ENCODE results near the gene OR52N5. TPM values are rescaled to one million over a fixed set of nuclear protein-coding genes. Genes with fewer than 3 reads are reported as not detected.

Gene OR52N5
- total RNA-seq (not detected), polyA plus RNA-seq (ENCODE audit: insufficient read length in 2 of 2) (not detected)
- long read RNA-seq, donor 1 = 0 reads
- long read RNA-seq, donor 2 = 0 reads
- long read RNA-seq, donor 3 = 0 reads
- long read RNA-seq, donor 4 = 0 reads

- Histone ChIP-seq H3K4me1 (ENCODE audit: control insufficient read depth, insufficient read depth, low read length) (no peaks in the 10 kb centered on the region), H3K27ac (ENCODE audit: low read depth, low read length) (no peak within 1 kb of the TSS), H3K9me3 (ENCODE audit: control insufficient read depth, insufficient read depth, low read length) (no peaks in the 10 kb centered on the region), H3K36me3 (ENCODE audit: control insufficient read depth, insufficient read depth, low read length) (no peaks in the 10 kb centered on the region), H3K4me3 (ENCODE audit: low read depth, low read length) (no peak within 1 kb of the TSS), H3K27me3 (ENCODE audit: control insufficient read depth, insufficient read depth, low read length) (no peaks in the 10 kb centered on the region)
- DNase-seq (ENCODE audit: low read depth in 4 of 6, low spot score in 6 of 6) = no peak
- 82% methylated on average over 1 of the region's 4 CpGs for WGBS (ENCODE audit: insufficient coverage)
Measured at GRCh38 chr11:5783255-5783654, at the start of gene OR52N5. OR52N5 (minus strand) TSS chr11:5783355; CDS start chr11:5778634, 4,721 bp downstream.

DNA sequence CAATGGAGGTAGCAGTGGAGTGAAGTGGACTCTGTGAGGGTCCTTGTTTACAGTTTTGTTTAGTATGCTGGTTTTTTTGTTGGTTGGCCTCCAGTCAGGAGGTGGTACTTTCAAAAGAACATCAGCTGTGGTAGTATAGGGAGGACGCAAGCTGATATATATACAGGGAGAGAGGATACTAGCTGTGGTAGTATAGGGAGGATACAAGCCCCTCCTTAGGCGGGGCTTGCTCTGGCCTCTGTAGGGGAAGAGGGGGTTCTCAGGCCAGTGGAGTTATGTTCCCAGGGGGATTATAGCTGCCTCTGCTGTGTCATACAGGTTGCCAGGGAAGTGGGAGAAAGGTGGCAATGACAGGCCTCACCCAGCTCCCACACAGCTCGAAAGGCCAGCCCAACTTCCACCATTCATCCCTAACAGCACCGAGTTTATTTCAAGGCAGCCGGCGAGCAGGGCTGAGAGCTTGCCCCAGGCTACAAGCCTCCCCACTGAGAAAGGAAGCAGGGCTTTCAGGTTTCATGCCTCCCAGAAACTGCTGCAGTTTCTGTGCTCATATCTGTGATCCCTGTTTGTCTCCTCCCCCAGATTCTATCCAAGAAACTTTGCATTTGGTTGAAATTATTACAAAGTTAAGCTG lies 48.2 kb upstream of the OR52N5 start:
- WGBS (ENCODE audit: insufficient coverage) = 76% methylated on average over 4 of the region's 6 CpGs
- DNase-seq (ENCODE audit: low read depth in 4 of 6, low spot score in 6 of 6) = no peak
- no peaks in the 10 kb centered on the region for H3K4me1 ChIP-seq (ENCODE audit: control insufficient read depth, insufficient read depth, low read length)
- H3K27me3 ChIP-seq (ENCODE audit: control insufficient read depth, insufficient read depth, low read length) = no peaks in the 10 kb centered on the region
- H3K27ac ChIP-seq (ENCODE audit: low read depth, low read length) = no peak overlapping the region
- H3K4me3 ChIP-seq (ENCODE audit: low read depth, low read length) = no peak overlapping the region
- H3K36me3 ChIP-seq (ENCODE audit: control insufficient read depth, insufficient read depth, low read length) = no peaks in the 10 kb centered on the region
- no peaks in the 10 kb centered on the region for H3K9me3 ChIP-seq (ENCODE audit: control insufficient read depth, insufficient read depth, low read length)

DNA sequence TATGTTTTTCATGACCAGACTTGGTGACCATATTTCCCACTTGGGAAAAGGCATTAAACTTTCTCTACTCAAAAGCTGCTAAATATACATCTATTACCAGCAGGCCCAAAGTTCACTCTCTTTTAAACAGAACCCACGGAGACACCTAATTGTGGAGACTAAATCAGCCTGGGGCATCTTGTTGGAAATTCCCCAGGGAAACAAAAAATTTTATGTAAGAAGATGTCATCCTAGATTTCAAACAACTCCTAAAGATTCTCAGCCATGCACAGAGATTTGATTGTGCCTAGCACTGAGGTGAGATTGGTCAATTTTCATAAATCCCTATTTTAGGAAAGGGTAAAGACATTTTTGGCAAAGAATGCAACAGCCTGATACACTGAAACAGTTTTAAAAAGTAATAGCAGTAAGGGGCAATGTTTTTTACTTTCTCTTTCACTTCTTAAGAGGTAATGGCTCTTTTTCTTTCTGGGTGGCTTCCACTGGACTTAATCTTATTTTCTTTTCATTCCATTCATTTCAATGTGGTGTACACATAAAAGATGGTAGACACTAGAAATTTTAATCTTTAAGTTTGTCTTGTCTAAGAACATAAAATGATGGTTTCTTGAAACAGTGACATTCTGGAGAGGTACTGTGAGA lies 35.2 kb upstream of the OR52N5 start:
- no peak for DNase-seq (ENCODE audit: low read depth in 4 of 6, low spot score in 6 of 6)
- Histone ChIP-seq H3K27ac (ENCODE audit: low read depth, low read length) (no peak overlapping the region), H3K27me3 (ENCODE audit: control insufficient read depth, insufficient read depth, low read length) (no peaks in the 10 kb centered on the region), H3K36me3 (ENCODE audit: control insufficient read depth, insufficient read depth, low read length) (no peaks in the 10 kb centered on the region), H3K4me3 (ENCODE audit: low read depth, low read length) (no peak overlapping the region), H3K9me3 (ENCODE audit: control insufficient read depth, insufficient read depth, low read length) (no peaks in the 10 kb centered on the region), H3K4me1 (ENCODE audit: control insufficient read depth, insufficient read depth, low read length) (no peaks in the 10 kb centered on the region)
- WGBS (ENCODE audit: insufficient coverage) = no CpG with 5 or more reads among the region's 1 CpG

DNA sequence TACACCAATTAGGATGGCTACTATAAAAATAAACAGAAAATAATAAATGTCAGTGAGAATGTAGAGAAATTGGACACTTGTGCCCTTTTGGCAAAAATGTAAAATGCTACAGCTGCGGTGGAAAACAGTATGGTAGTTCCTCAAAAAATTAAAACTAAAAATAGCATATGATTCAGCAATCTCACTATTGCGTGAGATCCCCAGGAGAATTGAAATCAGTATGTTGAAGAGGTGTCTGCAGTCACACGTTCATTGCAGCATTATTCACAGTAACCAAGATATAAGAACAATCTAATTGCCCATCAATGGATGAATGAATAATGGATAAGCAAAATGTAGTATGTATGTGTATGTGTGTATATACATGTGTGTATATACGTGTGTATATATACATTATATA lies 32.4 kb upstream of the OR52N5 start:
- no peak for DNase-seq (ENCODE audit: low read depth in 4 of 6, low spot score in 6 of 6)
- no peaks in the 10 kb centered on the region for H3K4me1 ChIP-seq (ENCODE audit: control insufficient read depth, insufficient read depth, low read length)
- H3K9me3 ChIP-seq (ENCODE audit: control insufficient read depth, insufficient read depth, low read length) = no peaks in the 10 kb centered on the region
- no CpG with 5 or more reads among the region's 4 CpGs for WGBS (ENCODE audit: insufficient coverage)
- H3K36me3 ChIP-seq (ENCODE audit: control insufficient read depth, insufficient read depth, low read length) = no peaks in the 10 kb centered on the region
- no peak overlapping the region for H3K27ac ChIP-seq (ENCODE audit: low read depth, low read length)
- no peak overlapping the region for H3K4me3 ChIP-seq (ENCODE audit: low read depth, low read length)
- H3K27me3 ChIP-seq (ENCODE audit: control insufficient read depth, insufficient read depth, low read length) = no peaks in the 10 kb centered on the region

- Histone ChIP-seq H3K4me1 (ENCODE audit: control insufficient read depth, insufficient read depth, low read length) (peaks cover 6% of the 10 kb centered on the region), H3K4me3 (ENCODE audit: low read depth, low read length) (no peak overlapping the region), H3K27ac (ENCODE audit: low read depth, low read length) (no peak overlapping the region), H3K36me3 (ENCODE audit: control insufficient read depth, insufficient read depth, low read length) (no peaks in the 10 kb centered on the region), H3K9me3 (ENCODE audit: control insufficient read depth, insufficient read depth, low read length) (no peaks in the 10 kb centered on the region), H3K27me3 (ENCODE audit: control insufficient read depth, insufficient read depth, low read length) (no peaks in the 10 kb centered on the region)
- WGBS (ENCODE audit: insufficient coverage) = 96% methylated on average over 2 of the region's 6 CpGs
- no peak for DNase-seq (ENCODE audit: low read depth in 4 of 6, low spot score in 6 of 6)
Measured at GRCh38 chr11:5809905-5810795, 27.0 kb upstream of the OR52N5 start.

DNA sequence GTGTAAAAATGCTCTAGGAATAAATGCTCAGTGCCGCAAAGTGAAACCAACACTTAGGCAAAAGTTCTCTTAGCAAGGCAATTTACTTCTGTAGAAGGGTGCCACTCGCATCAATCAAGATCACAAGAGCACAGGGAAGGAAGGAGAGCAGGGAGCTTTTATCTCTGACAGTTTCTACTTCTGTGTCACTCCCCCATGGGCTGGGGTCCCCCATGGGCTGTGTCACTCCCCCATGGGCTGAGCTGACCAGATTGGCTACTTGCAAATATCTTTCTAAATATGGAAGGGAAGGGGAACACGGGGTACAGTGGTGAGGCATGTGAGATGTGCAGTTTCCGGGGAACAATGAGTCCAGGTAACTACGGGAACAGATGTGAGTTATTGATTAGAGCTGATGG lies 26.0 kb upstream of the OR52N5 start:
- Histone ChIP-seq H3K27me3 (ENCODE audit: control insufficient read depth, insufficient read depth, low read length) (no peaks in the 10 kb centered on the region), H3K9me3 (ENCODE audit: control insufficient read depth, insufficient read depth, low read length) (no peaks in the 10 kb centered on the region), H3K4me3 (ENCODE audit: low read depth, low read length) (peak overlapping the region; percentile 45), H3K27ac (ENCODE audit: low read depth, low read length) (no peak overlapping the region), H3K36me3 (ENCODE audit: control insufficient read depth, insufficient read depth, low read length) (no peaks in the 10 kb centered on the region), H3K4me1 (ENCODE audit: control insufficient read depth, insufficient read depth, low read length) (peaks cover 6% of the 10 kb centered on the region)
- WGBS (ENCODE audit: insufficient coverage) = 71% methylated on average over 3 of the region's 5 CpGs
- DNase-seq (ENCODE audit: low read depth in 4 of 6, low spot score in 6 of 6) = no peak

GRCh38 chr11:5808500-5809121 lies 25.5 kb upstream of the OR52N5 start, which contains the start of gene OR52N2:
OR52N2 (plus strand) TSS chr11:5808924; CDS start chr11:5820336, 11,412 bp downstream.
- 5% methylated on average over 20 of the region's 24 CpGs for WGBS (ENCODE audit: insufficient coverage)
- Histone ChIP-seq H3K36me3 (ENCODE audit: control insufficient read depth, insufficient read depth, low read length) (no peaks in the 10 kb centered on the region), H3K27me3 (ENCODE audit: control insufficient read depth, insufficient read depth, low read length) (no peaks in the 10 kb centered on the region), H3K4me3 (ENCODE audit: low read depth, low read length) (peak within 1 kb of the TSS; percentile 45), H3K27ac (ENCODE audit: low read depth, low read length) (no peak within 1 kb of the TSS), H3K9me3 (ENCODE audit: control insufficient read depth, insufficient read depth, low read length) (no peaks in the 10 kb centered on the region), H3K4me1 (ENCODE audit: control insufficient read depth, insufficient read depth, low read length) (peaks cover 6% of the 10 kb centered on the region)
- peak; percentile 33 to 92 (median 66) for DNase-seq (ENCODE audit: low read depth in 4 of 6, low spot score in 6 of 6)

DNA sequence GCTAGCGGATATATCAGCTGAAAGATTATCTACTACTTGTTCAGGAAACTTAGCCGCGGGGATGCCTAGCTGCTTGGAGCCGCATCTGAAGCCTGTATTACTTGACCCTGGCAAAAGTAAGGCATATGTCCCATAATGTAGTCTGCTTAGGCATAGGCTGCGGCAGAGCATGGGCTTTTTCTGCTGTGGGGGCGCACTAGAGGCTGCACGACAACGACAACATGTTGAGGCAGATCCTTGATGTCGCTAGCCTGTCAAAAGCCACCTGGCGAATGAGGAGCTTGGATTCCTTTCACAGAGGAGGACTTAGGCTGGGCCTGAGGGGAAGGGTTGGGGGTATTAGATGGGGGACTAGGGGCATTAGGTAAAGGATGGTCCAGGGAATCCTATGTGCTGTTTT lies 24.4 kb upstream of the OR52N5 start:
- Histone ChIP-seq H3K4me1 (ENCODE audit: control insufficient read depth, insufficient read depth, low read length) (peaks cover 6% of the 10 kb centered on the region), H3K4me3 (ENCODE audit: low read depth, low read length) (no peak overlapping the region), H3K27me3 (ENCODE audit: control insufficient read depth, insufficient read depth, low read length) (no peaks in the 10 kb centered on the region), H3K27ac (ENCODE audit: low read depth, low read length) (no peak overlapping the region), H3K9me3 (ENCODE audit: control insufficient read depth, insufficient read depth, low read length) (no peaks in the 10 kb centered on the region), H3K36me3 (ENCODE audit: control insufficient read depth, insufficient read depth, low read length) (no peaks in the 10 kb centered on the region)
- 80% methylated on average over 10 of the region's 10 CpGs for WGBS (ENCODE audit: insufficient coverage)
- no peak for DNase-seq (ENCODE audit: low read depth in 4 of 6, low spot score in 6 of 6)

DNA sequence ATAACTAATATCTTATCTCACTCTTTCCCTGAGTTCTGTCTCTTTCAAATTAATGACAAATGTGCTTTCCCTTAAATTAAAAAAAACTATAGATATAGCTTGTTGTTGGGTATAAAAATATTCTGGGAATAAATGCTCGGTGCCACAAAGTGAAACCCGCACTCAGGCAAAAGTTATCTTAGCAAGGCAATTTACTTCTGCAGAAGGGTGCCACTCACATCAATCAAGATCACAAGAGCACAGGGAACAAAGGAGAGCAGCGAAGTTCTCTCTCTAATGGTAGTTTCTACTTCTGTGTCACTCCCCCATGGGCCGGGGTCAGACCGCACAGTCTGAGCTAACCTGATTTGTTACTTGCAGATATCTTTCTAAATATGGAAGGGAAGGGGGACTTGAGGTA lies 20.8 kb upstream of the OR52N5 start:
- Histone ChIP-seq H3K4me3 (ENCODE audit: low read depth, low read length) (no peak overlapping the region), H3K27me3 (ENCODE audit: control insufficient read depth, insufficient read depth, low read length) (no peaks in the 10 kb centered on the region), H3K36me3 (ENCODE audit: control insufficient read depth, insufficient read depth, low read length) (no peaks in the 10 kb centered on the region), H3K4me1 (ENCODE audit: control insufficient read depth, insufficient read depth, low read length) (peaks cover 6% of the 10 kb centered on the region), H3K27ac (ENCODE audit: low read depth, low read length) (no peak overlapping the region), H3K9me3 (ENCODE audit: control insufficient read depth, insufficient read depth, low read length) (no peaks in the 10 kb centered on the region)
- DNase-seq (ENCODE audit: low read depth in 4 of 6, low spot score in 6 of 6) = no peak
- 93% methylated on average over 3 of the region's 5 CpGs for WGBS (ENCODE audit: insufficient coverage)
